ENCODE measurements around the gene KLHL2. TPM values are rescaled to one million over a fixed set of nuclear protein-coding genes. Genes with fewer than 3 reads are reported as not detected.

Gene KLHL2
- total and polyA plus RNA-seq, 9 of the 15 experiments (the other 6 are each of a cell fraction or from before 2014, with no cell fraction given), result 2.5 to 11.3 (median 6.1) TPM

GRCh38 chr4:165360041-165360695 lies 152.8 kb downstream of the KLHL2 start:
- no peak for FAIRE-seq
- no peaks in the 10 kb centered on the region for H3K36me3 ChIP-seq (ENCODE audit: control insufficient read depth, insufficient read depth, low read length)
- no peaks in the 10 kb centered on the region for H3K9me1 ChIP-seq (ENCODE audit: control insufficient read depth, insufficient read depth, low read length)
- no peaks in the 10 kb centered on the region for H3K4me1 ChIP-seq (replicated peaks in 1 of 2; ENCODE audit: control insufficient read depth in 2 of 2, insufficient read depth in 2 of 2, low read length in 2 of 2)
- H4K20me1 ChIP-seq (replicated peaks; ENCODE audit: control insufficient read depth, insufficient read depth, low read length), result no peaks in the 10 kb centered on the region
- DNase-seq (ENCODE audit: extremely low read depth in 1 of 4, low spot score in 3 of 4), result no peak
- CTCF ChIA-PET (ENCODE audit: low intra/inter-chr PET ratio), result interaction anchor here (0.7 kb wide), 1 partner anchor 102 kb away, joined by 3 read pairs; no protein-coding TSS in a partner anchor
- in situ Hi-C loops (cut with MboI), result no loop called here
- POLR2A ChIA-PET, result interaction anchor here (0.6 to 1.3 kb wide), 3 partner anchors 9 to 29 kb away, joined by 3 read pairs; no protein-coding TSS in a partner anchor
- no peak overlapping the region for H3K9ac ChIP-seq (ENCODE audit: insufficient read depth in 1 of 2, low read depth in 2 of 2, low read length in 2 of 2)
- BruUV-seq (replicated peaks), result no TSS peak
- WGBS (ENCODE audit: insufficient coverage, low coverage, missing lambda C conversion rate), result 0% methylated on average over 6 of the region's 6 CpGs
- H3K9me3 ChIP-seq (replicated peaks; ENCODE audit: control insufficient read depth, insufficient read depth, low read depth, low read length), result no peaks in the 10 kb centered on the region
- peak; percentile 66 for ATAC-seq
- intact Hi-C loops (cut with micrococcal nuclease), result no loop called here
- H2AFZ ChIP-seq (ENCODE audit: low read depth, low read length), result 0 out of 2 replicates have a peak overlapping the region, but pooled peaks have one; percentile 2
- H3K27ac ChIP-seq (ENCODE audit: extremely low read depth, low read depth, low read length), result no peak overlapping the region
- H3K79me2 ChIP-seq (ENCODE audit: control insufficient read depth, insufficient read depth, low read length), result no peaks in the 10 kb centered on the region
- peaks cover 5 to 6% of the 10 kb centered on the region in 2 experiments; a peak in 2 of 5 replicates for H3K27me3 ChIP-seq (ENCODE audit: control insufficient read depth in 2 of 2, insufficient read depth in 2 of 2, low read length in 2 of 2)
- H3K4me2 ChIP-seq (ENCODE audit: insufficient read depth, low read length), result no peak overlapping the region
- no peak overlapping the region for H3K4me3 ChIP-seq
- no peak for TF ChIP-seq XRCC4 (IDR thresholded peaks at IDR 0.05; ENCODE audit: extremely low read depth, insufficient read depth, insufficient read length)
- TF ChIP-seq ZBTB34 (CRISPR knock-in tag; IDR thresholded peaks at IDR 0.05), result no peak
- no peak for TF ChIP-seq ZNF609 (CRISPR knock-in tag; IDR thresholded peaks at IDR 0.05; ENCODE audit: borderline replicate concordance)
- TF ChIP-seq KLF6 (CRISPR knock-in tag; IDR thresholded peaks at IDR 0.05; ENCODE audit: borderline replicate concordance), result no peak
- TF ChIP-seq ARID1B (IDR thresholded peaks at IDR 0.05), result peak; percentile 48; the same call in 1 of the 2 replicates
- TF ChIP-seq JUND (IDR thresholded peaks at IDR 0.05; ENCODE audit: borderline replicate concordance, low read depth, low read length), result peak; percentile 31; the same call in 1 of the 2 replicates
- no peak for TF ChIP-seq JUND (tag; IDR thresholded peaks at IDR 0.05; ENCODE audit: borderline replicate concordance, low read depth, low read length)
- TF ChIP-seq EP300 (IDR thresholded peaks at IDR 0.05; ENCODE audit: low read length), result 0 out of 2 replicates have a peak, but pooled peaks have one; percentile 27
- TF ChIP-seq MBD2 (IDR thresholded peaks at IDR 0.05; ENCODE audit: borderline replicate concordance, low read depth), result no peak
- no peak for TF ChIP-seq KLF1 (tag; IDR thresholded peaks at IDR 0.05)
- no peak for TF ChIP-seq CEBPZ (IDR thresholded peaks at IDR 0.05; ENCODE audit: borderline replicate concordance, low read depth, low read length)
